HG02623 (cell line): ENCODE data around the gene NSUN3.

Experiments
- ATAC-seq: cut with Tn5 transposase; IDR thresholded peaks from one replicate; pipeline ENCODE4 v1.9.1; 2021; ENCODE audit warnings: moderate library complexity; ENCODE audit not compliant: unreplicated experiment

Gene NSUN3

DNA sequence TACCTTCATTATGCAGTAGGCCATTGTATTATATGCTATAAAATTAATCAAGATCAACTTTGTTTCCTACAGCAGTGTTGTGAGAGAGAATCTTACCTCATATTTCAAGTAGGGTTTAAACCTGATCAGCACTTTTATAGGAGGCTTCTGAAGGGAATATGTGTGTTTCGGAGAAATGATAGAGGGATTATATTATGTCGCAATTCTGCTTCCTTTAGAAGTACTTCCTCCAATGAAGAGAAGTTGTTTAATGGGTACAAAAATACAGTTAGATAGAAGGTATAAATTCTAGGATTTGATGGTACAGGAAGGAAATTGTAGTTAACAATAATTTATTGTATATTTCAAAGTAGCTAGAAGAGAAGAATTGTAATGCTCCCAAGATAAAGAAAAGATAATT, 54.9 kb downstream of the NSUN3 start:
- ATAC-seq = no peak

DNA sequence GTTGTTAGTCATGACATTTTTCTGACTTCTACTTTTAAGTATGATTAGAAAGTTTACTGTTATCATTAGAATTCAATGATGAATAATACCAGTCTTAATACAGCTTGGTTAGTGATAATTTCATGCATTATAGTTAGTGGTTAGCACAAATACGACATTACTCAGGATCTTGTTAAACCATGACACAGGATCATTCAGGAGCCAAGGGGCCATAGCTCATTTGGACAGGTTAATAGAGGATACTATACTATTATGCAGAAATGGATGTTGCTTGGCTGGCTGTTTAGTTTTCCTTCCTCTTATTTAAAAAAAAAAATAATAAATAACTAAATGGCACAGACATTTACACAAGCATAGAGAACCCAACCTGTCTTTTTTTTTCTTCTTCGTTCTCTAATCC, 55.5 kb downstream of the NSUN3 start:
- ATAC-seq = no peak

DNA sequence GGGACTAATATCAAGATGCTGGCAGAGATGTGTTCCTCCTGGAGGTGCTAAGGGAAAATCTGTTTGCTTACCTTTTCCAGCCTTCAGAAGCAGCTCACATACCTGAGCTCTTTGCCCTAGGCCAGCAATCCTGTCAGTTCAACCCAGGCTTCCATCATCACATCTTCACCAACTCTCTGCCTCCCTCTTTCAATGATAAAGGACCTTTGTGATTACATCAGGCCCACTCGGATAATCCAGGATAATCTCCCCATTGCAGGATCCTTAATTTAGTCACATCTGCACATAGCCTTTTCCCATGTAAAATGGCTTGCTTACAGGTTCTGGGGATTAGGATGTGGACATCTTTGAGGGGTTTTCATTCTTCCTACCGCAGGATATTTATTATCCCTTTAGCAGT, 58.3 kb downstream of the NSUN3 start:
- ATAC-seq = no peak

DNA sequence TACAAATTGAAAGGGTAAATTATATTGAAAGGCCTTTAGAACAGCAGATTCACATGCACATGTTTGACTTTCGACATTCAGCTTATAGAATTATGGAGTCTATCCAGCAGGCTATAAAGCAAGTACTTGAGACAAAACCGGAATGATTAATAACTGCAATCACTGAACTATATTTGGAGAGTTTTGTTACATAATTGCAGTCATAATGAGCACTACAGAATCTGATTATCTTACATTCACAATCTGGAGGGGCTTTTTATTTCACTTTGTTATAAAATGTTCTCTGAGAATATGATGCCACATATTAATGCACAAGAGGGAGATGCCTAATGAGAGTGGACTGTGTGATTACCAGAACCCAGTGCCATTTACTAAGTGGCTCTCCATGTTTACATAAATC, 64.3 kb downstream of the NSUN3 start:
- ATAC-seq = no peak

DNA sequence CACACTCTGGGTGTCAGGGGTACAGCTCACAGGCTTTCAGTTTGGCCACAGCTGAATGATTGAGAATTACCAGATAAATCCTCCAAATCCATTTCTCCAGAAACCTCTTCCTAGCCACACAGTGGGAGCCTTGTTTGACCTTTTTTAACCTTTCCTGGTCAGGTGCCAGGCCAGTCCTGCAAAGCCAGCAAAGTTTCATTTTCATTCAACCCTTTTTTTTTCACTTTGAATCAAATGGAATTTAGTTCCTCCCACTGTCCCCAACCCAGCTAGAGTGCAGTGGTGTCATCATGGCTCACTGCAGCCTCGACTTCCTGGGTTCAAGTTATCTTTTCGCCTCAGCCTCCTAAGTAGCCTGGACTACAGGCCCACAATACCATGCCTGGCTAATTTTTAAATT, 67.8 kb downstream of the NSUN3 start:
- no peak for ATAC-seq

DNA sequence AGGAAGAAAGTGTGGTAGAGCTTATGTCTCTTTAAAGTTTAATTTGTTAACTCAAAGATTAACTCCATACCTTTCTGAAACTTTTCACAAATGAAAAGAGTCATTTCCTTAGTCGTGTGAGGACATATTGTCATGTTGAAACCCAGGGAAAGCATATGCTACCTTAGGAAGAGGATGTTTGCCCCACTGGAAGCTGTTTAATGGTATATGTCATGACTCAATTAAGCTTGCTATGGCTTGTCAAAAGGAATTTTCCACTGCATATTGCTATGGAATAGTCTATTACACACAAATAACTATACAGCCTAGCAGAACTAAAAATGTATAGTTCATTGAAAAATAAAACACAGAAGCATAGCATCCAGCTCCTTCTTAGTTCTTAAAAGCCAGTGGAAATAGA, 69.9 kb downstream of the NSUN3 start:
- ATAC-seq = no peak

DNA sequence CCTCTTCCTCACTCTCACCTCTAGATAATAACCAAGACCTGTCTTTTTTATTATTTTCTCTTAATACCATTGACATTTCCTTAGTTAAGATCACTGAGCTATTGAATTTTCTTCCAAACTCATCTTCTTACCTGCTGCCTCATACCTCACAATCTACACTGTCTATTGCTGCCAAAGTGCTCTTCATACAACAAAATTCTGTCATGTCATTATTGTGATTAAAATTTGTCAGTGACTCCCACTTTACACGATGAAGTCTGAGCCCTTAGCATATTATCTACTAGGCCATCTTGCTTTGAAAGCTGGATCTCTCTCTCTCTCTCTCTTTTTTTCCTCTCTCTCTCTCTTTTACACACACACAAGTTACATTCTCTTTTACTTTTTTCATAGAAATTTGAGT, 73.3 kb downstream of the NSUN3 start:
- ATAC-seq = no peak

DNA sequence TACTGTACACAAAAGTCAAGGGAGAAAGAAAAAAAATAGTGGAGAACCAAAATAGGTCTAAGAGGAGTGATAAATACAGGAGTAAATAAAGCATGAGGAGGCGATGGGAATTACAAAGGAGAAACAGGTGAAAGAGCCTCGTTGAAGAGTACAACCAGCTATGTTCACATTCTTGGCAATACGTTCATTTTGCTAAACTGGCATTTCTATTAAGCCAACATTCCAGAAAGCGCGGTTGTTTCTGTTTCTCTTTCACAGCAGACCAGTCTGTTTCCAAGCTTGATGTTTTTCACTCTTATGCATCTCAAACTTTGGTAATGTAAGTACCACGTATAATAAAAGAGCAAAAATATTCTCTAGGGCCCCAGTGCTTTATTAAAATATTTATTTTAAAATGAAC, 74.5 kb downstream of the NSUN3 start:
- no peak for ATAC-seq

DNA sequence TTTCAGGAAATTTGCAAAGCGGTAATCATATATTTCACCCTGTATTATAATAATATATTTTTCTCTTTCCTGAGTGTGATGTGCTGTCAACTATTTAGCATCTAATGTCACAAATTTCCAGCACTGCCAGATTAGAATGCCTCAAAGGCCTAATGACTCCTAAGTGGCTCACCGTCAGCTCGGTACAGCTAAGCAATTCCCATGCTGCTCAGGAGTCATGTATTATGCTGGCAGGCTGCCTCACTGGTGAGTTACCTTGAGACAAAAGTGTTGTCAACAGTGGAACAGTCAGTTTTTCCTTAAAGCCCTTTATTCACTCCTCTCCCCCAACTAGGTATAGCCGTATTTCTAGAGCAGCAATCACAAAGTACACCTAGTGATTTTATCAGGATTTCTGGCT, 83.6 kb downstream of the NSUN3 start:
- ATAC-seq = no peak

DNA sequence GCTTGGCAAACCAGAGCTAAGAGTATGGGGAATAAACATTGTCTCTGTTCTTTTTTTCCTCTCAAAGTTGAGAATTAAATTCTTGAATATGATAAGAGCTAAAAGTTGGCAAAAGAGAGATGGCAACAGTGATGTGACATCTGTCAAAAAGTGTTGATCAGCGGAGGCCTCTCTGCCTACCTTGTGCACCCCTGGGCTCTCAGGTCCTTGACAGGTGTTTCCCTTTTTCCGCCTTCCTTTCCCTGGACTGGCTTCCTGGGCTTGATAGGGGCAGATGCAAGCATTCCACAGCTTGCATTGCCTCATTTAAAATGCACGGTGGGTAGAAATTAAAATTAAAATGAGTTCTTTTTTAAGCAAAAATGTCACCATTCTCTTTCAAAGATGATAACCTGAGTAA, 84.2 kb downstream of the NSUN3 start:
- no peak for ATAC-seq

DNA sequence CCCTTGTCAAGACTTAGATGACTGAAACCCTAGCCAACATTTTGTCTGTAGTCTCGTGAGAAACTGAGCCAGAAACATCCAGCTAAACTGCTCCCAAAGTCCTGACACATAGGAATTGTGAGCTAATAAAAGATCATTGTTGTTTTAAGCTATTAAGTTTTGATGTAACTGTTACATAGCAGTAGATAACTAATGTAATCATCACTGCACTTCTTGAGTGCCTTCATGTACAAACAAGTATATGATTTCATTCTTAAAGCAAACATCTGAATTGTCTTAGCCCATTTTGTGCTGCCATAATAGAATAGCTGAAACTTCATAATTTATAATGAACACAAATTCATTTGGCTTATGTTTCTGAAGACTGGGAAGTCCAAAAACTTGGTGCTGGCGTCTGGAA, 87.3 kb downstream of the NSUN3 start:
- no peak for ATAC-seq

DNA sequence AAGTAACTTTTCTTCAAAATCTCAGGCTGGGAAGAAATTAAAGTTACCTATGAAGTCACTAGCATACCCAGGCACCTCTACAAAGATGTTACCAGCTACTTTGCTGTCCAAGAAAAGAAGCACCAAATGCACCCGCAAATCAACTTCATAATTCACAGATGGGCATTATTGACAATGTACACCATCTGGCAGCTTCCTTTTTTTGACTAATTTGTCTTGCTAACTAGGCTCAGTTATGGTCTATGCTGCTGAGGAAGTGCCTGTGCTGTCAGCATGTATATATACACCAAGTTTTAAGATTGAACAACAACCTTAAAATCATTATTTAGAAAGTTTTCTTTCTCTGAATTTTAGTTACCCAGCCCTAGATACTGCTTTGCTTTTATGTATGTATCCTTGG, 93.8 kb downstream of the NSUN3 start:
- ATAC-seq = no peak

DNA sequence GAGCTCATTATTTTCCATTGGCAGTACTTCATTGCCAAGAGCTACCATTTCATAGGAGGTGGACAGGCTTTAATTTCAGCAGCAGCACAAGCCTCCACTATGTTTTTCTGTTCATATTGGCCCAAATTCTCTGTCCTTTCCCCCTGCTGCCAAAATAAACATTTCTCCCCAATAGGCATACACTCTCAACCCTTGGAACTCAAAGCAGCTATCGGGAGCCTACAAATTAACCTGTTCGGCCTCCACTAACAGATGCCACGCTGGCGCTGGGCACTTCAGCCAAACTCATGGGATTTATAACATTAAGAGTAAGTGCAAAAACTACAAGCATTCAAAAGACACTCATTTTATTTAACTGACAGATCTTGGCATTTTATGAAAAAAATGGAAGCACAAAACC, 95.7 kb downstream of the NSUN3 start:
- ATAC-seq = no peak

DNA sequence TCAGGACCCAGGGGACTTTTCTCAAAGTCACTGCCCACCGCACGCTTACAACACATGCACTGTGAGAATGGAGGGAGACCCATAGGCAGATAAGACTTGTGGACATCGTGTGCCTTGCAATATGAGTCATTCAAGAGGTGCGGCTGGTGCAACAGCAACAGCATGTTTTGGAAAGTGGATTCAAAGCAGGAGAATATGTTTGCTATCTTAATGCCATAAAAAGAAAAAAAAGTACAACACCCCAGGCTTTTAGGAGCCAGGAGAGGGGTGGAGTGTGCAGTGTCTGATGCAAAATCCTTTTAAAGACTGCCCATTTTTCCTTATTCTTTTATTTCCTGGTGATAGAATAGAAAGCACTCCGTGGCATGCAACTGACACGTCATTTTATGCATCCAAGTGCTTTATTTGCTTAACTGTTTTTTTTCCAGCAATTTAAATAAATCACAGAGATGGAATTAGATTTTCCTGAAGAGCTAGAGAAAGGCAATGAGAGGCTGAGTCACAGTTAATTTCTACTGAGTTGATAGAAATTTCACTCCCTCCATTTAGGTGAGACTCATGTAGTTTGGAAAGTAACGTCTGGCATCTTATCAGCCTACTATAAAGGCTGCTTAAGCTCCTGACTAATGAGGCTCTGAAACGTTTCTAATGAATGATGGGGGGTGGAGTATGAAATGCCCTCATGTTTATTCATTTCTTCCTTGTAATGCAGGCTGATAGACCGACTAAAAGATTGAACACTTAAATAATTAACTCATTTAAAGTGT, 96.4 kb downstream of the NSUN3 start:
- no peak for ATAC-seq

DNA sequence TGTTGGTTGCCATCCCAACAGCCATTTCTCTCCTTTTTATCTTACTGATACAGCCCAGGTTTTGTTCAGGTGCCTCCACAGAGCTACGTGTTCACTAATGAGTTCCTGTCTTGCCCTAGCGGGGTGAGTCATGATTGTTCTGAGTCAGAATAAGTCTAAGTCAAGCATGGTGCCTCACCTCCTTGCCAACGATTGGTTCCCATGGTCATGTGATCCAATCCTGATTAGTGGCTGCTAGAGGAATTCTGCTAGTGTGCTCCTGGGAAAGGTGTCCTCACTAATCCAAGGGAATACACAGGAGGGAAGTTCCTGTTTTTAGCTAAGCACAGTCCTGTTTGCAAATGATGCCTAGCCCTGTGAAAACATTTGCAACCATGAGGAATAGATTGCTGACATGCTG, 99.8 kb downstream of the NSUN3 start:
- ATAC-seq = no peak

DNA sequence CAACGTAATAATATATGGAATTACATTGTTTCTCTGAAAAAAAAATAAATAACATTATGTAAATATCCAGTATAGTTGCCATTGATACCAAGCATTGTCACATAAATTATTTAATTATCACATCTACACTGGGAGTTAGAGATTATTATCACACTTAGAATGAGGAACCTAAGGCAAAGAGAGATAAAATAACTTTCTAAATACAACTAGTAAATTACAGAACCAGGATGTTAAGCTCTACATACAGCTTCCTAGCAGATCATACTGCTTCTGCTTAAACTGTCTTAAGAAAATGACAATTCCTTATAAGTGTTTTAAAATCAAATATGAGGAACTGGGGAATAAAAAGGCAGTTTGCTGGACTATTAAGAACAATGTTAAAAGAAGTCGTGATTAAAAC, 104.5 kb downstream of the NSUN3 start:
- ATAC-seq = no peak

DNA sequence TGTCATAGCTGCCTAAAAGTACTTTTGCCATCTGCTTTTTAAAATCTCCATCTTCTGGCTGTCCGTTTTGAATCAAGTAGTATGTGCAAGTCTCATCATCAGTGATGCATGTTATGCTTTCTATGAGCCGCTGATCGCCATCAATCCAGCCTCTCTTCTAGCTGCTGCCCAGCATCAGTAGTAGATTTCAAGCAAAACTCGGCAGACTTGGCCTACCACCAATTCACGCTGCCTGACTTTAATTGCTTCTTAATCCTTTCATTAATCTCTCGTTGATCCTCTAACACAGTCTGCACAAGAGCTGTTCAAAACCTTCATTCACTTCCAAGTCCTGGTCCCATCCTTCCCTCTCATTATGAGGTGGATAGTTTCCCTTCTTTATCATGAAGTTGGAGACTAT, 104.9 kb downstream of the NSUN3 start:
- no peak for ATAC-seq

DNA sequence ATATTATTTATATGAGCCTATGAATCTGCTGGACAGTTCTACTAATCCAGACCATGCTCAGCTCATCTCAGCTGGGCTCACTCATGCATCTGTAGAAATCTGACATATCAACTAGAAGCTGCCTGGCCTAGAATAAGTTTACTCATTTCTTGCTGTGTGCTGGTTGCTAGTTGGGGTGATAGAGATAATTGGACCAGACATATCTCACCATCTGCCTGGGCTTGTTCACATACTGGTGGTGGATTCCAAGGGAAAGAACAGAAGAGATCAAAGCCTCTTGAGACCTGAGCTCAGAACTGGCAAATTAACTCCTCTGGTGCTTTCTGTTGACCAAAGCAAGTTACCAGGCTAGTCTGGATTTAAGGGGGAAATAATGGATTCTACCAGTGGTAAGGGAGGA, 109.1 kb downstream of the NSUN3 start:
- ATAC-seq = no peak

DNA sequence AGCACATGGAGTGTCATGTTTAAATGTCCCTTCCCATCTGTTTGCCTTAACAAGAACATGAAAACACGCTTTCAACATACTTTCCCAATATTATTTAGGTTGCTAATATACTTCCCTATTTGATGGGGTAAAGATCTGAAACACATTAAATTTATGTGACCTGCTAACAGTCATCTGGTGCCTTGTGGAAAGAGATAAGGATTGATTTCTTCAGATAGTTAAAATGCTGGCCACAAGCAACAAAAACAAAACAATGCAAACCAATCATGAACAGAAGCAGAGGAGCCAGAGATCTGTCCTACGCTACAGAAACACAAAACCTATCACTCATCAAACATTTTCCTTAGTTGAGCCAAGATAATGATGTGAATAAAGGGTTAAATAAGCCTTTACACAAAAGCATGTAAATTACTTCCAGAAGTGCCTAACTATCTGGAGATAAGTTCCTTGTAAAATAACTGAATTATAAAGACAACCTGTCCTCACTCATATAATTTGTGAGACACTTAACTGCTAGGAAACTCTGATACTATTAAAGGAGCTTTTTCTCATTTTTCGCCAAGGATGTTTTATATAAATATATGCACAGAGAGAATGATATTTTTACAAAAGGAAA, 109.9 kb downstream of the NSUN3 start:
- ATAC-seq = no peak

DNA sequence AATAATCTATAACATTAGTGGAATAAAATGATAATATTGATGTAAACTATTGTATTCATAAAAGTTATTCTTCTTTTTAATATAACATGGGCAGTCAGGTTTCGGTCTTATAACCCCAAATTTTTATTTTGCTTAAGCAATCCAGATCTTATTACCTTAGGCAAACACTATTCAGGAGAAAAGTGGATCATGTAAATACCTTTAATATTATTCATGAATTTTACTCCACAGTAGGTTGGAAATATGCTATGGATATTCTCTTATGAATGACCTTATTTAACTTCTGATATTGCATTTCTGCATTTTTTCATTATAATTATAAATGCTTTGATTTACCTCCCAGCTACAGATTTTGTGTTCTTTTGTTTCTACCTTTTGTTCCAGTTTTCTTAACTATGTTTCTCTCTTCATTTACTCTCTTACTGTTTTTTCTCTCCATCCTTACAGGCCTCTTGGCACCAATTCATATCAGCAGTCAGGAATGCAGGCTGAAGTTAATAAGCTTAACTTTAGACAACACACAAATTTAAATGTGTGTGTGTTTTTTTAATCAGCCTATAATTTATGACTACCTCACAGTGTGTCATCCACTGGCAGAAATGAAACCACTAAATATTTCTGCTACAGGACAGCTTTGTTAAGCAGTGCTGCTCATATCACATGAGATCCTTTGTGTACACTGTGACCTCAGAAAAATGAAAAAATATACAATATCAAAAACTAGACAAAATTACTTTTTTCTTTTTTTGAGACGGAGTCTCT, 111.0 kb downstream of the NSUN3 start:
- ATAC-seq = no peak

DNA sequence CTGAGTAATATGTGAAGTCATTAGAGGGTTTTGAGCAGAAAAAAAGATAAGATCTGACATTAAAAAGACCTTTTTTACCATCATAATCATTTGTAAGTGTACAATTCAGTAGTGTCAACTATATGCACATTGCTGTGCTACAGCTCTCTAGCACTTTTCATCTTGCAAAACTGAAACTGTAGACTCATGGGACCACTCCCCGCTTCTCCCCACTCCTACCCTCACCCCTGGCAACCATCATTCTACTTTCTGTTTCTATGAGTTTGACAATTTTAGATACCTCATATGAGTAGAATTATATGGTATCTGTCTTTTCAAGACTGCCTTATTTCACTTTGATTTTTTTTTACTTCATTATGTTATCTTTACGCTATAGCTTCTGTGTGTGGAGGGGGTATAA, 112.8 kb downstream of the NSUN3 start:
- ATAC-seq = no peak
